Lower leg skin (tissue), 3 donors: ENCODE measurements around the gene CORO2A.

Source experiments
- CTCF ChIP-seq, 3 donors: fragments of 450-650 bp; IDR thresholded peaks; one replicate each; pipeline ENCODE4 v1.5.1; 2016; ENCODE audit warnings: antibody characterized with exemption in 3 of 3, mild to moderate bottlenecking in 3 of 3, moderate library complexity in 2 of 3
- POLR2A ChIP-seq, 2 donors: fragments of 450-650 bp; IDR thresholded peaks; one replicate each; pipeline ENCODE4 v1.6.1; 2016 to 2017; ENCODE audit warnings: antibody characterized with exemption in 2 of 2, mild to moderate bottlenecking in 1 of 2, moderate library complexity in 1 of 2

GRCh38 chr9:98094851-98095250 lies 97.6 kb downstream of the CORO2A start:
- TF ChIP-seq POLR2A (IDR thresholded peaks at IDR 0.05) (no peak), CTCF (IDR thresholded peaks at IDR 0.05) (no peak)
